Measurements from ENCODE around the gene ZNF217. TPM values are rescaled to one million over a fixed set of nuclear protein-coding genes. Genes with fewer than 3 reads are reported as not detected.

Gene ZNF217
- total and polyA plus RNA-seq, 9 of the 15 experiments (the other 6 are each of a cell fraction or from before 2014, with no cell fraction given) = 3.0 to 41.8 (median 16.8) TPM

DNA sequence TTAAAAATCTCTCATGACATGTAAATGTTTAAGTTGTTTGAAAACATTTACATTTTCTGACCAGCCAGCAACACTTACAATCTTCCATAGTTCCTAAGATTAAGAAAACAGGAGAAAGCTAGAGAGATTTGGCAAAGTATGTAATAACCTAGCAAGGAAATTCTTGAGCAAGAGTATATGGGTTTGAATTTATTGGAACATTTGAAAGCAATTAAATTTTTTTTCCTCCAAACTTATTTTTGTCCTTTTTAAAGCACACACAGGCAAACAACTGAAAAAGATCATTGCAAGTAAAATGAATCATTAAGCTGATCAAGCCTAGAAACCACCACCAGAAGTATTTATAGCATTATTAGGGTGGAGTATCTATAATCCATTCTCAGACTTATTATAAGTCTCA, 20.1 kb upstream of the ZNF217 start (continued):
- TF ChIP-seq, protein P1, sequence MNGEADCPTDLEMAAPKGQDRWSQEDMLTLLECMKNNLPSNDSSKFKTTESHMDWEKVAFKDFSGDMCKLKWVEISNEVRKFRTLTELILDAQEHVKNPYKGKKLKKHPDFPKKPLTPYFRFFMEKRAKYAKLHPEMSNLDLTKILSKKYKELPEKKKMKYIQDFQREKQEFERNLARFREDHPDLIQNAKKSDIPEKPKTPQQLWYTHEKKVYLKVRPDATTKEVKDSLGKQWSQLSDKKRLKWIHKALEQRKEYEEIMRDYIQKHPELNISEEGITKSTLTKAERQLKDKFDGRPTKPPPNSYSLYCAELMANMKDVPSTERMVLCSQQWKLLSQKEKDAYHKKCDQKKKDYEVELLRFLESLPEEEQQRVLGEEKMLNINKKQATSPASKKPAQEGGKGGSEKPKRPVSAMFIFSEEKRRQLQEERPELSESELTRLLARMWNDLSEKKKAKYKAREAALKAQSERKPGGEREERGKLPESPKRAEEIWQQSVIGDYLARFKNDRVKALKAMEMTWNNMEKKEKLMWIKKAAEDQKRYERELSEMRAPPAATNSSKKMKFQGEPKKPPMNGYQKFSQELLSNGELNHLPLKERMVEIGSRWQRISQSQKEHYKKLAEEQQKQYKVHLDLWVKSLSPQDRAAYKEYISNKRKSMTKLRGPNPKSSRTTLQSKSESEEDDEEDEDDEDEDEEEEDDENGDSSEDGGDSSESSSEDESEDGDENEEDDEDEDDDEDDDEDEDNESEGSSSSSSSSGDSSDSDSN (IDR thresholded peaks at IDR 0.05; ENCODE audit: borderline replicate concordance in 1 of 2, low read depth in 2 of 2, low read length in 2 of 2) = no peak
- TF ChIP-seq CC2D1A (IDR thresholded peaks at IDR 0.05) = no peak
- no peak for TF ChIP-seq NR2C2 (CRISPR knock-in tag; IDR thresholded peaks at IDR 0.05)
- TF ChIP-seq NR2C2 (tag; IDR thresholded peaks at IDR 0.05) = no peak
- no peak for TF ChIP-seq SMARCB1 (IDR thresholded peaks at IDR 0.05; ENCODE audit: insufficient read length, low read depth)
- no peak for TF ChIP-seq TAF7 (tag; IDR thresholded peaks at IDR 0.05)
- TF ChIP-seq, protein P2, sequence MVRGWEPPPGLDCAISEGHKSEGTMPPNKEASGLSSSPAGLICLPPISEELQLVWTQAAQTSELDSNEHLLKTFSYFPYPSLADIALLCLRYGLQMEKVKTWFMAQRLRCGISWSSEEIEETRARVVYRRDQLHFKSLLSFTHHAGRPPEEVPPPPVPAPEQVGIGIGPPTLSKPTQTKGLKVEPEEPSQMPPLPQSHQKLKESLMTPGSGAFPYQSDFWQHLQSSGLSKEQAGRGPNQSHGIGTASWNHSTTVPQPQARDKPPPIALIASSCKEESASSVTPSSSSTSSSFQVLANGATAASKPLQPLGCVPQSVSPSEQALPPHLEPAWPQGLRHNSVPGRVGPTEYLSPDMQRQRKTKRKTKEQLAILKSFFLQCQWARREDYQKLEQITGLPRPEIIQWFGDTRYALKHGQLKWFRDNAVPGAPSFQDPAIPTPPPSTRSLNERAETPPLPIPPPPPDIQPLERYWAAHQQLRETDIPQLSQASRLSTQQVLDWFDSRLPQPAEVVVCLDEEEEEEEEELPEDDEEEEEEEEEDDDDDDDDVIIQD (CRISPR knock-in tag; IDR thresholded peaks at IDR 0.05) = no peak
- no peak for TF ChIP-seq PHF8 (IDR thresholded peaks at IDR 0.05; ENCODE audit: borderline replicate concordance, low read length)
- TF ChIP-seq, protein P3, sequence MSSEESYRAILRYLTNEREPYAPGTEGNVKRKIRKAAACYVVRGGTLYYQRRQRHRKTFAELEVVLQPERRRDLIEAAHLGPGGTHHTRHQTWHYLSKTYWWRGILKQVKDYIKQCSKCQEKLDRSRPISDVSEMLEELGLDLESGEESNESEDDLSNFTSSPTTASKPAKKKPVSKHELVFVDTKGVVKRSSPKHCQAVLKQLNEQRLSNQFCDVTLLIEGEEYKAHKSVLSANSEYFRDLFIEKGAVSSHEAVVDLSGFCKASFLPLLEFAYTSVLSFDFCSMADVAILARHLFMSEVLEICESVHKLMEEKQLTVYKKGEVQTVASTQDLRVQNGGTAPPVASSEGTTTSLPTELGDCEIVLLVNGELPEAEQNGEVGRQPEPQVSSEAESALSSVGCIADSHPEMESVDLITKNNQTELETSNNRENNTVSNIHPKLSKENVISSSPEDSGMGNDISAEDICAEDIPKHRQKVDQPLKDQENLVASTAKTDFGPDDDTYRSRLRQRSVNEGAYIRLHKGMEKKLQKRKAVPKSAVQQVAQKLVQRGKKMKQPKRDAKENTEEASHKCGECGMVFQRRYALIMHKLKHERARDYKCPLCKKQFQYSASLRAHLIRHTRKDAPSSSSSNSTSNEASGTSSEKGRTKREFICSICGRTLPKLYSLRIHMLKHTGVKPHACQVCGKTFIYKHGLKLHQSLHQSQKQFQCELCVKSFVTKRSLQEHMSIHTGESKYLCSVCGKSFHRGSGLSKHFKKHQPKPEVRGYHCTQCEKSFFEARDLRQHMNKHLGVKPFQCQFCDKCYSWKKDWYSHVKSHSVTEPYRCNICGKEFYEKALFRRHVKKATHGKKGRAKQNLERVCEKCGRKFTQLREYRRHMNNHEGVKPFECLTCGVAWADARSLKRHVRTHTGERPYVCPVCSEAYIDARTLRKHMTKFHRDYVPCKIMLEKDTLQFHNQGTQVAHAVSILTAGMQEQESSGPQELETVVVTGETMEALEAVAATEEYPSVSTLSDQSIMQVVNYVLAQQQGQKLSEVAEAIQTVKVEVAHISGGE (CRISPR knock-in tag; IDR thresholded peaks at IDR 0.05) = peak in 1 of 3 experiments; percentile 89; a peak in 2 of 6 replicates
- TF ChIP-seq E2F3 (CRISPR knock-in tag; IDR thresholded peaks at IDR 0.05) = no peak
- TF ChIP-seq, protein P4, sequence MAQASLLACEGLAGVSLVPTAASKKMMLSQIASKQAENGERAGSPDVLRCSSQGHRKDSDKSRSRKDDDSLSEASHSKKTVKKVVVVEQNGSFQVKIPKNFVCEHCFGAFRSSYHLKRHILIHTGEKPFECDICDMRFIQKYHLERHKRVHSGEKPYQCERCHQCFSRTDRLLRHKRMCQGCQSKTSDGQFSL (CRISPR knock-in tag; IDR thresholded peaks at IDR 0.05) = no peak
- TF ChIP-seq, protein P4 (tag; IDR thresholded peaks at IDR 0.05) = 0 out of 4 replicates have a peak, but pooled peaks of 1 of the 2 experiments have one; percentile 1
- TF ChIP-seq NCOA1 (IDR thresholded peaks at IDR 0.05; ENCODE audit: low read depth) = no peak
- TF ChIP-seq RUNX1 (IDR thresholded peaks at IDR 0.05; ENCODE audit: low read depth) = no peak
- TF ChIP-seq KLF10 (CRISPR knock-in tag; IDR thresholded peaks at IDR 0.05) = no peak
- TF ChIP-seq, protein P5, sequence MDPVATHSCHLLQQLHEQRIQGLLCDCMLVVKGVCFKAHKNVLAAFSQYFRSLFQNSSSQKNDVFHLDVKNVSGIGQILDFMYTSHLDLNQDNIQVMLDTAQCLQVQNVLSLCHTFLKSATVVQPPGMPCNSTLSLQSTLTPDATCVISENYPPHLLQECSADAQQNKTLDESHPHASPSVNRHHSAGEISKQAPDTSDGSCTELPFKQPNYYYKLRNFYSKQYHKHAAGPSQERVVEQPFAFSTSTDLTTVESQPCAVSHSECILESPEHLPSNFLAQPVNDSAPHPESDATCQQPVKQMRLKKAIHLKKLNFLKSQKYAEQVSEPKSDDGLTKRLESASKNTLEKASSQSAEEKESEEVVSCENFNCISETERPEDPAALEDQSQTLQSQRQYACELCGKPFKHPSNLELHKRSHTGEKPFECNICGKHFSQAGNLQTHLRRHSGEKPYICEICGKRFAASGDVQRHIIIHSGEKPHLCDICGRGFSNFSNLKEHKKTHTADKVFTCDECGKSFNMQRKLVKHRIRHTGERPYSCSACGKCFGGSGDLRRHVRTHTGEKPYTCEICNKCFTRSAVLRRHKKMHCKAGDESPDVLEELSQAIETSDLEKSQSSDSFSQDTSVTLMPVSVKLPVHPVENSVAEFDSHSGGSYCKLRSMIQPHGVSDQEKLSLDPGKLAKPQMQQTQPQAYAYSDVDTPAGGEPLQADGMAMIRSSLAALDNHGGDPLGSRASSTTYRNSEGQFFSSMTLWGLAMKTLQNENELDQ (CRISPR knock-in tag; IDR thresholded peaks at IDR 0.05; ENCODE audit: borderline replicate concordance) = no peak
- no peak for TF ChIP-seq RNF2 (IDR thresholded peaks at IDR 0.05)
- no peak for TF ChIP-seq ZNF408 (CRISPR knock-in tag; IDR thresholded peaks at IDR 0.05; ENCODE audit: low read depth)
